LNCaP clone FGC (cell line): Measurements from ENCODE around the gene ECI2.

Experiments
- DNase-seq: peaks from one replicate; pipeline ENCODE4 v3.0.0-alpha.2; 2011; ENCODE audit warnings: low read depth
- H3K4me3 ChIP-seq: 2 replicates; pipeline ENCODE4 v1.5.1; 2011; ENCODE audit warnings: mild to moderate bottlenecking, low read depth, low read length, control low read depth
- CTCF ChIP-seq: IDR thresholded peaks from 2 replicates; pipeline ENCODE4 v1.5.1; 2012; ENCODE audit warnings: mild to moderate bottlenecking; ENCODE audit not compliant: control insufficient read depth, insufficient read depth; ENCODE audit errors: extremely low read depth

ECI2 gene

DNA sequence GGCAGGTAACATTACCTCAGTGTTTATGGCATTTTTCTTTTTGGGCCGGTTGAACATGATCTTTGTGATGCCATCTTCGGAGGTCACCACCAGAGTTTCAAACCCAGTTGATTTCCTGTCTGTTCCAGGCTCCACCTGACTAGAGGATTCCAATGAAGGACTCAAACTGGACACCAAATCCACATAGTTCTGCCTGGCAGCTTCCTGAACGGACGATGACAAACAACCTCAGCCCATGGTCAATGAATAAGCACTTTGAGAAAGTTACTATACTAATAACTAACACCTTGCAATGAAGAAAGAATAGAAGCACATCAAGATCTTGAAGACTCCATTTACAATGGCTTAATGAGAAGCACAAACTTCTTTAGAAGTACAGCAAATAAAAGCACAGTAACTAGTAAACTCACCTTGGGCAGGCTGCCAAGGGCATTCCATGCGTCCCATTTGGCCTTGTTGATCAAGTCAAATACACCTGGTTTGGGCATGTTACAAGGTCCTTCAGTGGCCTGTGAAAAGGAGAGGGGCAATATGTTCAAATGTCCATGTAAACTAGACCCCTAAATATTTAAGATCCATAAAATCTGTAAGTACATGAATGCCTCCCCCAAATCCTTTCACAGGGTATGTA is 4.9 kb downstream of the ECI2 start:
- peak overlapping the region; percentile 19 for H3K4me3 ChIP-seq
- no peak for TF ChIP-seq CTCF
- DNase-seq, result peak; percentile 99

DNA sequence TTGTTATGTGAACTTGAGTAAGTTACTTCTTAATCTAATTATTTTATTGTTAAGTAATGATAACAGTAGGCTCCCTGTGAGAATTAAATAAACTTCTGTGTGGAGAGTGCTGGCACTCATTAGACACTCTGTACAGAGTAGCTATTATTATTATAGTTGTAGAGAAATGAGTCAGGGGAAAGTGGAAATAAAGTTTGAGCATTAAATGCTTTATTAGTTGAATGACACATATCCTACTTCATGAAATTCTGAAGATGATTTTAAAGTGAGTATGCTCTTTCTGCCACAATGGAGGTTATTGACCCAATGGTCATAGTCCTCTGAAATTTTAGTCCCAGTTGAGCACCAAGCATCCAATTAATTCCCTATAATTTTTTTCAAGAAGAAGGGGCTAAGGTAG is 5.9 kb downstream of the ECI2 start:
- no peak for TF ChIP-seq CTCF
- DNase-seq, result no peak
- no peak overlapping the region for H3K4me3 ChIP-seq

DNA sequence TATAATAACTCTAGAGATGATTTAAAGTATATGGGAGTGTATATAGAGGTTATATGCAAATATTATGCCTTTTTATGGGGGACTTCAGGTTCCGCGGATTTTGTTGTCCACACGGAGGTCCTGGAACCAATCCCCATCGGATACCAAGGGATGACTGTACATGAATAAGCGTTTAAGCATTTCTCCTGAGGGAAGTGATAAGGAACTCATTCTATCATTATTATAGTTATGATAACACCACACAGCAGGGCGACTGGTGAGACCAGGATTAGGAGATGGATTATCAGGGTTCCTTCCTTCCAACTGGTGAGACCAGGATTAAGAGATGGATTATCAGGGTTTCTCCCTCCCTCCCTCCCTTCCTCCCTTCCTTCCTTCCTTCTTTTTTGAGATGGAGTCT is 6.6 kb downstream of the ECI2 start:
- TF ChIP-seq CTCF, result no peak
- no peak overlapping the region for H3K4me3 ChIP-seq
- no peak for DNase-seq

GRCh38 chr6:4128072-4128471 is 7.3 kb downstream of the ECI2 start:
- no peak for DNase-seq
- no peak for TF ChIP-seq CTCF
- no peak overlapping the region for H3K4me3 ChIP-seq

- H3K4me3 ChIP-seq, result no peak overlapping the region
- no peak for TF ChIP-seq CTCF
- DNase-seq, result no peak
Observed at GRCh38 chr6:4125933-4126864, 9.2 kb downstream of the ECI2 start.

GRCh38 chr6:4125500-4125899 is 9.9 kb downstream of the ECI2 start:
- no peak for DNase-seq
- no peak overlapping the region for H3K4me3 ChIP-seq
- no peak for TF ChIP-seq CTCF
